Fibroblast of the aortic adventitia (primary cell): ENCODE data around the gene TLCD4. TPM values are rescaled to one million over a fixed set of nuclear protein-coding genes. Genes with fewer than 3 reads are reported as not detected.
"Not testable (repeated sequence)": the region's sequence is repeated elsewhere in the genome, so short reads cannot be mapped to it uniquely, and the experiment has no call there.

Experiments
- DNase-seq: peaks from one replicate; pipeline ENCODE4 v3.0.0-alpha.2; 2010; ENCODE audit warnings: low read depth
- H3K4me3 ChIP-seq: 2 replicates; pipeline ENCODE4 v1.5.1; 2011; ENCODE audit warnings: low read depth, mild to moderate bottlenecking, control low read depth, low read length, moderate library complexity
- CTCF ChIP-seq: IDR thresholded peaks from 2 replicates; pipeline ENCODE4 v1.5.1; 2011; ENCODE audit warnings: mild to moderate bottlenecking, low read length, control low read depth, inconsistent platforms; ENCODE audit not compliant: insufficient read depth
- total RNA-seq: library from RNA; depleted of rRNA; stranded (reverse); fragments of >200 nt; gene quantifications from 2 replicates; pipeline ENCODE4 v1.2.3, GENCODE V29; 2012; ENCODE audit warnings: low replicate concordance

The TLCD4 gene
- total RNA-seq, 1 donor: 0.36 TPM

GRCh38 chr1:95085376-95085775 is 31.8 kb upstream of the TLCD4 start:
- no peak for DNase-seq
- no peak overlapping the region for H3K4me3 ChIP-seq
- no peak for TF ChIP-seq CTCF

- H3K4me3 ChIP-seq: no peak overlapping the region
- DNase-seq: peak; percentile 94
- no peak for TF ChIP-seq CTCF
Observed at GRCh38 chr1:95086949-95087533, 30.1 kb upstream of the TLCD4 start.

- no peak for DNase-seq
- H3K4me3 ChIP-seq: no peak overlapping the region
- TF ChIP-seq CTCF: no peak
Observed at GRCh38 chr1:95088303-95088702, 28.9 kb upstream of the TLCD4 start.

DNA sequence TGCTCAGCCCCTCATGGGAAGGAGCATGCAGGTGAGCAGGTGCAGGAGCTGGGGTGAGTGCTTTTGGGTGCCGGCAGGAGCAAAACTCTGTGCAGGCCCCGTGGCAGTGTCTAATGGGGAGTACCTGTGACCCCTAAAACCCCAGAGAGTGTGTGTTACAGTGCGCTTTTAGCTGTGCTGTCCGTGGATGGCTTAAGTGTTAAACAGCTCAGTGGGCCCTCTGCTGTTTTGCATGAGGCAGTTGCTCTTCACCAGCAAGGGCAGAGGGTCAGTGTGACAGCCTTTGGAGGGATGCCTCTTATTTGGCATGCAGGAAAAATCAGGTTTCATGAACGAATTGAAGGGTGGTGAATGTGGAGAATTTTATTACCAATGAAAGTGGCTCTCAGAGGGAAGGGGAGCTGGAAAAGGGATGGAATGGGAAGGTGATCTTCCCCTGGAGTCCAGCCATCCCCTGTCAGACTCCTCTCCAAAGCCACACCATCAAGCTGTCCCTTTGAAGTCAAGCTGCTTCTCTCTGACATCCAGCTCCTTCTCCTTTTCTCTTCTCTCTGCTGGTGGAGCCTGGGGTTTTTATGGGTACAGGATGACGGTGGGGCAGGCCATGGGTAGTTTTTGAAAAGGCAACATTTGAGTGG is 27.4 kb upstream of the TLCD4 start:
- DNase-seq: no peak
- no peak for TF ChIP-seq CTCF
- no peak overlapping the region for H3K4me3 ChIP-seq

GRCh38 chr1:95091290-95091689 is 25.9 kb upstream of the TLCD4 start:
- DNase-seq: not testable (repeated sequence)

GRCh38 chr1:95092891-95093290 is 24.3 kb upstream of the TLCD4 start:
- not testable (repeated sequence) for DNase-seq, H3K4me3 ChIP-seq

More at GRCh38 chr1:95091290-95091689, 25.9 kb upstream of the TLCD4 start:
- not testable (repeated sequence) for H3K4me3 ChIP-seq

DNA sequence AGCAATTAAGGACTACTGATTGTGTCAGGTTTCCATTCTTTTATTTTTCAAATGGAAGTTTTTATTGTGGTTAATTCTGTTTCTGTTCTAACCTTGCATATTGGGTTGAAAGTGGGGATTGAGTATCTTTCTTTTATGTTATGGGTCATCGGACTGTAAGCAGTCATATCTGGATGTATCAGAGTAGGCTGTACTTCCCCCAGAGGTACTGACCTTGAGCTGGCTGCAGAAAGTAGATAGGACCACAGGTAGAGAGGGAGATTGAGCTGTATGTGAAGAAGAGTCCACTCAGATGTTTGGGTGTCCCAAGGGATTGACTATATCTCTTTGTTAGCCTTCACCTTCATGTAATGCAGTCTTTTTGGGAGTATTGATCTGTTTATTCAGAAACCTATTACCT is 23.9 kb upstream of the TLCD4 start:
- TF ChIP-seq CTCF: no peak
- H3K4me3 ChIP-seq: no peak overlapping the region

DNA sequence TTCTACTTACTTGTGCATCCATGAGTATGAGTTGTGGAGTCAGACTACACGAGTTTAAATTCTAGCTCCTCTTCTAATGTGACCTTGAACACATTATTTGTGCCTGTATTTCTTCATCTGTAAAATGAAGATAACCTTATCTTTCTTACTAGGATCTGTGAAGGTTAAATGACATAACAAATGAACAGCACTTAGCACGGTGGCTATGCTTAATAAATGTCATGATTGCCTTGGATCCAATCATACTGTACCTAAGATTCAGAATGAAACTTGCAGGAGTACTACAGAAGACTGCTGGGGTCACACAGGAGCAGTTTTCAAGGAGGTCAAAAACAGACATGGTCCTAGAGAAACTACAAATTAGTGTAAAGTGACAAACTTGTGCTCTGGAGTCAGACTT is 22.2 kb upstream of the TLCD4 start:
- no peak for DNase-seq
- H3K4me3 ChIP-seq: no peak overlapping the region
- no peak for TF ChIP-seq CTCF

More for the DNA sequence above, 23.9 kb upstream of the TLCD4 start:
- no peak for DNase-seq
